ENCODE measurements around the gene LYRM7. TPM values are rescaled to one million over a fixed set of nuclear protein-coding genes. Genes with fewer than 3 reads are reported as not detected.
A peak's percentile ranks its signal among the peaks of the same experiment; 100 is the strongest.

The LYRM7 gene
- total RNA-seq, 6 experiments from 2014 or later: 8.1 to 10.9 (median 9.9) TPM

GRCh38 chr5:131214609-131215227 is 44.0 kb downstream of the LYRM7 start:
- no peak overlapping the region for H3K4me3 Mint-ChIP-seq
- no peaks in the 10 kb centered on the region for H3K27me3 Mint-ChIP-seq (ENCODE audit: insufficient read depth)
- H3K27ac Mint-ChIP-seq: no peak overlapping the region; the same call in 1 of the 2 replicates
- no peak for DNase-seq
- peaks cover 26% of the 10 kb centered on the region for H3K4me1 Mint-ChIP-seq (ENCODE audit: low read depth)
- no peaks in the 10 kb centered on the region for H3K36me3 Mint-ChIP-seq (ENCODE audit: low read depth)
- H3K9me3 Mint-ChIP-seq: no peaks in the 10 kb centered on the region
- TF ChIP-seq CTCF (IDR thresholded peaks at IDR 0.05): no peak

- peaks cover 26% of the 10 kb centered on the region for H3K4me1 Mint-ChIP-seq (ENCODE audit: low read depth)
- no peak for DNase-seq
- H3K27ac Mint-ChIP-seq: no peak overlapping the region
- H3K4me3 Mint-ChIP-seq: no peak overlapping the region; the same call in 1 of the 2 replicates
- H3K9me3 Mint-ChIP-seq: no peaks in the 10 kb centered on the region
- TF ChIP-seq CTCF (IDR thresholded peaks at IDR 0.05): no peak
- H3K27me3 Mint-ChIP-seq (ENCODE audit: insufficient read depth): no peaks in the 10 kb centered on the region
- no peaks in the 10 kb centered on the region for H3K36me3 Mint-ChIP-seq (ENCODE audit: low read depth)
Observed at GRCh38 chr5:131217791-131218190, 47.0 kb downstream of the LYRM7 start.

- peaks cover 26% of the 10 kb centered on the region for H3K4me1 Mint-ChIP-seq (ENCODE audit: low read depth)
- H3K4me3 Mint-ChIP-seq: peak overlapping the region; percentile 10; the same call in 1 of the 2 replicates
- DNase-seq: peak; percentile 16
- TF ChIP-seq CTCF (IDR thresholded peaks at IDR 0.05): no peak
- H3K27ac Mint-ChIP-seq: no peak overlapping the region; the same call in 1 of the 2 replicates
- H3K9me3 Mint-ChIP-seq: no peaks in the 10 kb centered on the region
- no peaks in the 10 kb centered on the region for H3K36me3 Mint-ChIP-seq (ENCODE audit: low read depth)
- H3K27me3 Mint-ChIP-seq (ENCODE audit: insufficient read depth): no peaks in the 10 kb centered on the region
Observed at GRCh38 chr5:131218392-131218791, 47.6 kb downstream of the LYRM7 start.

- no peak overlapping the region for H3K4me3 Mint-ChIP-seq
- H3K27ac Mint-ChIP-seq: no peak overlapping the region
- DNase-seq: no peak
- peaks cover 22% of the 10 kb centered on the region for H3K4me1 Mint-ChIP-seq (ENCODE audit: low read depth)
- TF ChIP-seq CTCF (IDR thresholded peaks at IDR 0.05): no peak
- H3K27me3 Mint-ChIP-seq (ENCODE audit: insufficient read depth): no peaks in the 10 kb centered on the region
- no peaks in the 10 kb centered on the region for H3K36me3 Mint-ChIP-seq (ENCODE audit: low read depth)
- H3K9me3 Mint-ChIP-seq: no peaks in the 10 kb centered on the region
Observed at GRCh38 chr5:131220566-131220965, 49.8 kb downstream of the LYRM7 start.

- H3K36me3 Mint-ChIP-seq (ENCODE audit: low read depth): no peaks in the 10 kb centered on the region
- no peak overlapping the region for H3K27ac Mint-ChIP-seq
- H3K4me1 Mint-ChIP-seq (ENCODE audit: low read depth): peaks cover 22% of the 10 kb centered on the region
- no peak for TF ChIP-seq CTCF (IDR thresholded peaks at IDR 0.05)
- DNase-seq: no peak
- H3K9me3 Mint-ChIP-seq: no peaks in the 10 kb centered on the region
- no peaks in the 10 kb centered on the region for H3K27me3 Mint-ChIP-seq (ENCODE audit: insufficient read depth)
- no peak overlapping the region for H3K4me3 Mint-ChIP-seq
Observed at GRCh38 chr5:131221008-131221703, 50.4 kb downstream of the LYRM7 start.

All from HFFc6 (cell line).